A549 (cell line): ENCODE measurements around the gene FRS3.

Experiments
- EP300 ChIP-seq, 2 experiments: fragments of >200 bp; sonication (Bioruptor Twin); formaldehyde crosslinking; IDR thresholded peaks; 2 replicates in 1 of 2; 3 replicates in 1 of 2; pipeline ENCODE4 v1.6.1; 2016 to 2017
- FOXS1 ChIP-seq: fragments of 250-450 bp; sonication (Bioruptor Pico); IDR thresholded peaks from 2 replicates; pipeline ENCODE4 v1.5.0; 2020; ENCODE audit warnings: mild to moderate bottlenecking, moderate library complexity
- SMC3 ChIP-seq: fragments of >200 bp; sonication (Bioruptor Twin); formaldehyde crosslinking; IDR thresholded peaks from 3 replicates; pipeline ENCODE4 v1.6.1; 2018; ENCODE audit warnings: inconsistent platforms
- TF ChIP-seq, protein P1 (sequence below): fragments of >200 bp; sonication (Bioruptor Twin); formaldehyde crosslinking; IDR thresholded peaks from 3 replicates; pipeline ENCODE4 v1.5.1; 2016
- TF ChIP-seq, protein P2 (sequence below): fragments of 200-600 bp; sonication (generic); IDR thresholded peaks from 2 replicates; pipeline ENCODE4 v1.6.1; 2016; ENCODE audit warnings: antibody characterized with exemption, mild to moderate bottlenecking, moderate library complexity

DNA sequence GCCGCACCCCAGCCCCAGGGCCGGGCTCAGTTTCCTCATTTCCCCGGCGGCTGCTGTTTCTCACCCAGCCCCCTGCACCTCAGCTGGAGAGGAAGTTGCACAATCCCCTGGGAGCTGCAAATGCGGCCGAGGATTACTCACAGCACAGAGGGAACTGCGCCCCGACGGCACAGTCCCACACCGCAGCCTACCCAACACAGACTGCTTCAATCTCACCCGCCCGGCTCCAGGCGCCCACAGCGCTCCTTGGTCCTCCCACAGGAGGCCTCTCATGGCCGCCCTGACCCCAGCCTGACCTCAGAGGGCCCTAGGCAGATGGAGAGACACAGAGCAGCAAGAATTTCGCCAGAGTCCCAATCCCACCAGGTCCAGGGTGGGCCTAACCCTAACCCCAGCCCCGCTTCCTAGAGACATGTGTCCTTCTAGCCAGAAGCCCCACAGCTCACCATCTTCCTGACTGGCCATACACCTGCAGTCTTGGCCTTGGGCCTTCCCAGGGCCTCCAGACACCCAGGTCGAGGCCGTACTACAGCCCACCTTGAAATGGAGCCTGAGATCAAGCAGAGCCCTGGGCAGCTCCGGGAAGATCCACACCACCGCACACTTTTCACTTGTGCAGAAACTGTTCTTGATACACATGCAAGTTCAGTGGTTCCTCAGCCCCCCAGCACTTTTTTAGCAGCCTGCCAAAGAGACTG, 56.0 kb downstream of the FRS3 start:
- TF ChIP-seq SMC3 (peak; percentile 22; the same call in 1 of the 3 replicates), EP300 (IDR thresholded peaks at IDR 0.05) (no peak), FOXS1 (CRISPR knock-in tag) (no peak)
- TF ChIP-seq, protein P1, sequence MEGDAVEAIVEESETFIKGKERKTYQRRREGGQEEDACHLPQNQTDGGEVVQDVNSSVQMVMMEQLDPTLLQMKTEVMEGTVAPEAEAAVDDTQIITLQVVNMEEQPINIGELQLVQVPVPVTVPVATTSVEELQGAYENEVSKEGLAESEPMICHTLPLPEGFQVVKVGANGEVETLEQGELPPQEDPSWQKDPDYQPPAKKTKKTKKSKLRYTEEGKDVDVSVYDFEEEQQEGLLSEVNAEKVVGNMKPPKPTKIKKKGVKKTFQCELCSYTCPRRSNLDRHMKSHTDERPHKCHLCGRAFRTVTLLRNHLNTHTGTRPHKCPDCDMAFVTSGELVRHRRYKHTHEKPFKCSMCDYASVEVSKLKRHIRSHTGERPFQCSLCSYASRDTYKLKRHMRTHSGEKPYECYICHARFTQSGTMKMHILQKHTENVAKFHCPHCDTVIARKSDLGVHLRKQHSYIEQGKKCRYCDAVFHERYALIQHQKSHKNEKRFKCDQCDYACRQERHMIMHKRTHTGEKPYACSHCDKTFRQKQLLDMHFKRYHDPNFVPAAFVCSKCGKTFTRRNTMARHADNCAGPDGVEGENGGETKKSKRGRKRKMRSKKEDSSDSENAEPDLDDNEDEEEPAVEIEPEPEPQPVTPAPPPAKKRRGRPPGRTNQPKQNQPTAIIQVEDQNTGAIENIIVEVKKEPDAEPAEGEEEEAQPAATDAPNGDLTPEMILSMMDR: no peak
- TF ChIP-seq, protein P2, sequence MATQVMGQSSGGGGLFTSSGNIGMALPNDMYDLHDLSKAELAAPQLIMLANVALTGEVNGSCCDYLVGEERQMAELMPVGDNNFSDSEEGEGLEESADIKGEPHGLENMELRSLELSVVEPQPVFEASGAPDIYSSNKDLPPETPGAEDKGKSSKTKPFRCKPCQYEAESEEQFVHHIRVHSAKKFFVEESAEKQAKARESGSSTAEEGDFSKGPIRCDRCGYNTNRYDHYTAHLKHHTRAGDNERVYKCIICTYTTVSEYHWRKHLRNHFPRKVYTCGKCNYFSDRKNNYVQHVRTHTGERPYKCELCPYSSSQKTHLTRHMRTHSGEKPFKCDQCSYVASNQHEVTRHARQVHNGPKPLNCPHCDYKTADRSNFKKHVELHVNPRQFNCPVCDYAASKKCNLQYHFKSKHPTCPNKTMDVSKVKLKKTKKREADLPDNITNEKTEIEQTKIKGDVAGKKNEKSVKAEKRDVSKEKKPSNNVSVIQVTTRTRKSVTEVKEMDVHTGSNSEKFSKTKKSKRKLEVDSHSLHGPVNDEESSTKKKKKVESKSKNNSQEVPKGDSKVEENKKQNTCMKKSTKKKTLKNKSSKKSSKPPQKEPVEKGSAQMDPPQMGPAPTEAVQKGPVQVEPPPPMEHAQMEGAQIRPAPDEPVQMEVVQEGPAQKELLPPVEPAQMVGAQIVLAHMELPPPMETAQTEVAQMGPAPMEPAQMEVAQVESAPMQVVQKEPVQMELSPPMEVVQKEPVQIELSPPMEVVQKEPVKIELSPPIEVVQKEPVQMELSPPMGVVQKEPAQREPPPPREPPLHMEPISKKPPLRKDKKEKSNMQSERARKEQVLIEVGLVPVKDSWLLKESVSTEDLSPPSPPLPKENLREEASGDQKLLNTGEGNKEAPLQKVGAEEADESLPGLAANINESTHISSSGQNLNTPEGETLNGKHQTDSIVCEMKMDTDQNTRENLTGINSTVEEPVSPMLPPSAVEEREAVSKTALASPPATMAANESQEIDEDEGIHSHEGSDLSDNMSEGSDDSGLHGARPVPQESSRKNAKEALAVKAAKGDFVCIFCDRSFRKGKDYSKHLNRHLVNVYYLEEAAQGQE: no peak
